HL-60/S4 treated with phorbol 12-myristate 13-acetate at 8.2 ng/mL for 4 days and 3 days (cell line): ENCODE results near the gene PWWP2B.
"Not testable (repeated sequence)": the region's sequence is repeated elsewhere in the genome, so short reads cannot be mapped to it uniquely, and the experiment has no call there.

Experiments used
- in situ Hi-C: fragments of 300-500 bp; cut with MboI; formaldehyde crosslinking; loops from 2 replicates; pipeline ENCODE4 v1.15.0; 2022; ENCODE audit warnings: low sequenced_read_pairs

PWWP2B gene

DNA sequence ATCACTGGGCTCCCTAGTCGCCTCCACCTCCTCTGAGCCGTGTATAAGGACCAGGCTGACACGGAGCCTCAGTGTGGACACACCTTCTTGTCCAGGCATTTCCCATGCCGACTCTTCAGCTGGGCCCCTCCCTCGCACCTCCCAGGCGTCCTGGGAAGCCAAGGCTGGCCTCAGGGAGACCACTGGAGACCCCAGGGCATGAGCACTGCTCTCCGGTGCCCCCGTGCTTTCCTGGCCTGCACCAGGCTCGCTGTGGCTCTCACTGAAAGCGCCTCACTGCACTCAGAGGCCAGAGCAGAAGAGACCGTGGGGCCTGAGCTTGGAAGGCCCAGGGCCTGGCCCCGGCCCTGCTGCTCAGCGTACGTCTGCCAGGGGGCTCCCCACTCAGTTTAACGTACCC lies 33.6 kb upstream of the PWWP2B start:
- in situ Hi-C loops, result no loop called here

DNA sequence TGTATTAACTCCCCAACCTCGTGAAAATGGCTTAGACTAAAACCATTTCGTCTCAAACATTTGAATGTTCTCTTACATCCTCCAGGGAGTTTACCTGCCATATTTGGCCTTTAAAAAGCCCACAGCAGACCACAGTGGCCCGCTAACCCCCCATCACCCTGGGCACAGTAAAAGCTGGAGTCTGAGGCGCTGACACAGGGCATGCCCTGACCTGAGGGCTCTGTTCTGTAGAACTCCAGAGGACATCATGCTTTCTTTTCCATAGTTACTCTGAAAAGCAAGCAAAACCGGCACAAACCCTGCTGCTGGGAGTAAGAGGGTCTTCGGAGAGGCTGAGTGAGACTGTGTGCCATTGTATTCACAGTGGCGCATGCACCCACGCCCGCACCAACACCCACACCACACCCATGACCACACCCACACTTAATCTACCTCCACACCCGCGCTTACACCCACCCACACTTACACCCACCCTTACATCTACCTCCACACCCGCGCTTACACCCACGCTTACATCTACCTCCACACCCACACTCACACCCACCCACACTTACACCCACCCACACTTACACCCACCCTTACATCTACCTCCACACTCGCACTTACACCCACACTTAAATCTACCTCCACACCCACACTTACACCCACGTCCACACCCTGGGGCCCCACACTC lies 32.9 kb upstream of the PWWP2B start:
- in situ Hi-C loops, result no loop called here

DNA sequence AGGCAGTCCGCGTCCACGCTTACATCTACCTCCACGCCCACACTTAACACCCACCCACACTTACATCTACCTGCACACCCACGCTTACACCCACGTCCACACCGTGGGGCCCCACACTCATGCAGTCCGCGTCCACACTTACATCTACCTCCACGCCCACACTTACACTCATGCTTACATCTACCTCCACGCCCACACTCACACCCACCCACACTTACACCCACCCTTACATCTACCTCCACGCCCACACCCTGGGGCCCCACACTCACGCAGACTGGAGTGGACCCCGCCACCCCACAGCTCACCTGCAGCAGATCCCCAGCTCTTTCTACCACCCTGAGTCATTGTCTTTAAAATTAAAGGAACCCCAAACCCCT lies 32.4 kb upstream of the PWWP2B start:
- in situ Hi-C loops, result no loop called here

DNA sequence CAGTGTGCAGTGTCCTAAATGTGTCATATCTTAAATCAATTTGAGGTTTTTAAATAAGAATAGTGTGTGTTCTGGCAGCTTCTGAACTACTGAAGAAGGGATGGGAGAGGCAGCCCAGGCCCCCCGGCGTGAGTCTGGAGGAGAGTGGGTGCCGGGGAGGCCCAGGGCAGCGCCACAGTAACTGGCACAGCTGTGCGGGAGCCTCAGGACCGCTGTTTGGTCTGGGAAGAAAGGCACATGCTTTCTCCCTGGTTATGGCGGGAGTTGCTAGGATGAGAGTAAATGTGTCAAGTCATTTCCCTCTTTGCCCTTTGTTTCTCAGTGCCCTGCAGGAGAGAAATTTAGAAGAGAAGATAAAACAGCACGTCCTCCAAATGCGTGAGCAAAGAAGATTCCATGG lies 31.9 kb upstream of the PWWP2B start:
- in situ Hi-C loops, result no loop called here

DNA sequence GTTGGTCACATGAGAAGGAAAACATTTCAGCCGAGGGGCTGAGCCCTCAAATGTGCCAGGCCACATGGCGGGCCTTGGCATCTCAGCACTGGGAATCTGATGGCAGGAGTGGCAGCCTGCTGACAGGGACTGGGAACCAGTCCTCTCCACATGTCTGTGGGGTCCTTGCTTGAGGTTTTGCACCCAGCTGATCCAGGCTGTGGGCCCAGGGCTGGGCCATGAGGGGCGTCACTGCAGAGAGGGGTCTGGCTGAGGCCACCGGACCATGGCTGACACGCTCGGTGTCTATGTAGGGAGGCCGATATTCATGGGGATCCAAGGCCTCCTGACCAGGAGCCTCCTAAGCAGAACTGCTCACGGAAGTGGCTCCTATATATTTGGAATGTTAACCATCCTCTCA lies 31.0 kb upstream of the PWWP2B start:
- in situ Hi-C loops, result no loop called here

DNA sequence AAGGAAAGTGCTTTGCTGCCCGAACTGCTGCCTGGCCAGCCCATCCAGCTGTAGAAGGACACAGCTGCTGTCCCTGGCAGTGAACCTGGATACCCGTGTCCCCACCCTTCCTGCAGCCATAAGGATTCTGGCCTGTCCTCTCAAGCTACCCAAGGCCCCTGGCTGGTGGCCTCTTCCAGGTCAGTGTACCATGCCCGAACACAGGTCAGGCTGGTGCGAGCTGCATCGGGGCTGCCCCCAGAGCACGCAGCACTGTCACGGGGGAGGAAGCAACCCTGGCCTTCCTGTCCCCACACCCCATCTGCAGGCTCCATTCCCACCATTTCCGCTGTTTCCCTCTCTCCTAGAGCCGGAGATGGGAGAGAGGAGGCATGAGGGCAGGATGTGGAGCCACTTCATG lies 30.5 kb upstream of the PWWP2B start:
- in situ Hi-C loops, result no loop called here

DNA sequence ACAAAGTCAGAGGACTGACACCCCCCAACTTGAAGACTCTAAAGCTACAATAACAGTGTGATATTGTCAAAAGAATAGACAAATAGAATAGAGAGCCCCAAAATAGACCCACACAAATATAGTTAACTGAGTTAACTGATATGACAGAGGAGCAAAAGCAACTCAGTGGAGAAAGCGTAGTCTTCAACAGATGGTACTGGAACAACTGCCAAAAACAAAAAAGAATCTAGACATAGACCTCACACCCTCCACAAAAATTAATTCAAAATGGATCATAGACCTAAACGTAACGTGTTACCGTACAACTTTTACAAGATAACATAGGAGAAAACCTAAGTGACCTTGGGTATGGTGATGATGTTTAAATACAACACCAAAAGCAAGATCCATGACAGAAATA lies 28.6 kb upstream of the PWWP2B start:
- in situ Hi-C loops, result no loop called here

DNA sequence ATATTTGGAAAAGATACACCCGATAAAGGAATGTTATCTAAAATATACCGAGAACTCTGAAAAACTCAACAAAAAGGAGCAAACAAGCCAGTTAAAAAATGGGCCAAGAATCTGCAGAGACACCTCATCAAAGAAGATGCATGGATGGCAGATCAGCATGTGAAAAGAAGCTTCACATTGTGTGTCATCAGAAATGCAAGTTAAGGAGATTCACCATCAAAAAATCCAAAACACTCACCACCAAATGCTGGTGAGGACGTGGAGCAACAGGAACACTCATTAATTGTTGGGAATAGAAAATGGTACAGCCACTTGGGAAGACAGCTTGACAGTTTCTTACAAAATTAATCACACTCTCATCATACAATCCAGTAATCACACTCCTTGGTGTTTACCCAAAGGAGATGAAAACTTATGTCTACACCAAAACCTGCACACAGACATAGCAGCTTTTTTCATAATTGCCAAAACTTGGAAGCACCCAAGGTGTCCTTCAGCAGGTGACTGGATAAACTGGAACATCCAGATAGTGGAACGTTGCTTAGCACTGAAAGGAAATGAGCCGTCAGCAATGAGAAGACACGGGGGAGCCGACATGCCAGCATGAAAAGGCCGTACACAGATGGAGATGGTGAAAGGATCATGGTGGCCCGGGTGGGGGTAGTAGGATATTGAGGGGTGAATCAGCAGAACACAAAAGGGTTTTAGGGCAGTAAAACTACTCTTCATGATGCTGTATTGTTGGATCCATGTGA lies 27.9 kb upstream of the PWWP2B start:
- in situ Hi-C loops, result no loop called here

DNA sequence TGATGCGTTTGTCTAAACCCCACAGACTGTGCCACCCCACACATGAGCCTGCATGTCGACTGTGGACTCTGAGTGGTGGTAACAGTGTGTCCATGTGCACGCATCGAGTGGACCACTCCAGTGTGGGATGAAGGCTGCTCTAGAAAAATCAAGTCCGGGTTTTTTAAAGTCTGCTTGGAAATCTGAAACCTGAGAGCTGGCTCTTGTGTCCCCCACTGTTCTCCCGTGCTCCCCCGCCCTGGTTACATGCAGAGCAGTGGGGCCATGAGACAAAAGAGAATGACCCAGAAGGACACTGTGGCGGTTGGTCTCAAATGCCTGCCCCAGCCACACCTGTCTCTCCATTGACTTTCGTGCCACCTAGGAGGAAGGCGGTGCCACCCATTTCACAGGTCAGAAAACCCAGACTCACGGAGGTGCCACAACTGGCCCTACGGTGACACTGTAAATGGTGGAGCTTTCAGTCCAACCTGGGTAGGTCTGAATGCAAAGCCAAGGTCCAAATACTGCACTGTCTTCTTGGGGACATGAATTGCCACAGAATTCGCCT lies 27.3 kb upstream of the PWWP2B start:
- in situ Hi-C loops, result no loop called here

DNA sequence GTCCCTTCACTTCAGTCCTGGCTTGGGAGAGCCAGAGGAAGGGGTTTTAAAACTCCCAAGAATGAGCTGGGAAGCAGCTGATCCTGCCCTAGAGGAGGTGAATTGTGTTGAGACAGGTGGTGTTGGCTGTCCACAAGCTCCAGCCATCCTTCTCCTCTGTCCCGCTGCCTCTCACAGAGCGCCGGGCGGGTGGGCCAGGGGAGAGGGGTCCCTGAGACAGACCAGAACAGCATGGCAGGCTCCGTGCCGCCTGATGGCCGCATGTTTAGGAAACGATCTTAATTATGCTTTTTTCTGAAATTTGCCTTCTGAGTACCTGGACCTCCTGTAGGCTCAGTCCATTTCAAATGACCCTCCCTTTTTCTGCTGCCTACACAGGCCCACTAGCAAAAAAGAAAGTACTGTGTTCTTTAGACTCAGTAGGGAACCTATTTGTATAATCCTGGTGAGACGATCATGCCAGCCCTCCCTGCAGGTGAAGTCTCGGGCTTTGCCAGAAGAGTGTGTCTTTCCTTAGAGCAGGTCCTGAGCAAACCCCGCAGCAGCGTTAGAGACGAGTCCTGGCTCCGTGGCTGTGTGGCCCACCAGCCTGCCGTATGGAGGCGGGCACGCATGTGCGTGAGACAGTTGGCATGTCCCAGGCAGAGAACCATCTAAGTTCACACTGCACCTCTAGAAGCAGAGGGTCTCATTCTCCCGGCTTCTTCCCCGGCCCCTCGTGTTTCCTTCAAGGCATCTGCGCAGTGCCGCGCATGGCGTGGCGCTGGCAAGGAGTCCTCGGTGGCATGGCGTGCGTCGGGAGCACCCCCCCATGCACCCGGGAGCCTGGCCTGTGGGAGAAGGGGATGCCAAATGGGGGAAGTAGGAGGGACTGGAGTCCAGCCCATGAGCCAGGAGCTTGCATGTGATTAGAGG lies 26.3 kb upstream of the PWWP2B start:
- in situ Hi-C loops, result no loop called here

DNA sequence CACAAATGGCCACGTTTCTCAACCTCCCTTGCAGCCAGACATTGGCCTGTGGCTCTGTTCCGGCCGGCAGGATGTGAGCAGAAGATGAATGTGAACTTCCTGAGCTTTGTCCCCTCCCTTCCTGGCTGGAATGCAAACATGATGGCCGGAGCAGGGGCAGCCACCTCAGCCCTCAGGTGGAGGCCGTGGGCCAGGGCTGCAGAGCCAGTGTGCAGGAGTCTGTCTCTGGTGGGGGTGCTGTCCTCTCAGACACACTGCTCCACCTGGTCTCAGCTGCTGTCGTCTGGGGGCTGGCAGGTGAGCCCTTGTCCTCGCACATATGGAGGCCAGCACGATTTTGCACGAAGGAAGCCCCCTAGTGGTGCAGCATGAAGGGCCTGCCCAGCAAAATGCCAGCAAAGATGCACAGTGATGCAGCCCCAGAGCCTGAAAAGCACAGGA lies 25.3 kb upstream of the PWWP2B start:
- in situ Hi-C loops, result no loop called here

DNA sequence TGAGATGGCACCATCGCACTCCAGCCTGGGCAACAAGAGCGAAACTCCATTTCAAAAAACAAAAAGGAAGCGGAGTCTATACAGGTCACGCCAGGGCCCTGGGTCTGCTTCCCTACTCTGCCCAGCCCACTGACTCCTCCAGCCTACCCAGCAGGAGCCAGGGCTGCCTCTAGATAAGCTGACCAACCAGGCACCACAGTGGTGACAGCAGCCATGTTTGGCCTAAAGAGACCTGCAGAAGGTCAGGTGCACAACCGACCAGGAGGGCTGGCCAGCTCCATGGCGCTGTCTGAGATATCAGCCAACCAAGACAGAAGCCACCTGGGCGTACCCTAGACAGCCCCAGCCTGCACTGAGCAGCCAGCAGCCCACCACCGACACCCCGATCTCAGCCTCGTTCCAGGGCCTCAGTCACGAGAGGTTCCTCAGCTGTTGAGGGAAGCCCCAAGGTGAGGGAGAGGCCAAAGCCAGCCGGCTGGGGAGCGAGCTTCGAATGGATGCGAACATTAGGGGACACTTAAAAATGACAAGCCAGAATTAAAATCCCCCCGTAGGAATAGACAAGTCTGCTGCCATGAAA lies 24.4 kb upstream of the PWWP2B start:
- in situ Hi-C loops, result no loop called here

DNA sequence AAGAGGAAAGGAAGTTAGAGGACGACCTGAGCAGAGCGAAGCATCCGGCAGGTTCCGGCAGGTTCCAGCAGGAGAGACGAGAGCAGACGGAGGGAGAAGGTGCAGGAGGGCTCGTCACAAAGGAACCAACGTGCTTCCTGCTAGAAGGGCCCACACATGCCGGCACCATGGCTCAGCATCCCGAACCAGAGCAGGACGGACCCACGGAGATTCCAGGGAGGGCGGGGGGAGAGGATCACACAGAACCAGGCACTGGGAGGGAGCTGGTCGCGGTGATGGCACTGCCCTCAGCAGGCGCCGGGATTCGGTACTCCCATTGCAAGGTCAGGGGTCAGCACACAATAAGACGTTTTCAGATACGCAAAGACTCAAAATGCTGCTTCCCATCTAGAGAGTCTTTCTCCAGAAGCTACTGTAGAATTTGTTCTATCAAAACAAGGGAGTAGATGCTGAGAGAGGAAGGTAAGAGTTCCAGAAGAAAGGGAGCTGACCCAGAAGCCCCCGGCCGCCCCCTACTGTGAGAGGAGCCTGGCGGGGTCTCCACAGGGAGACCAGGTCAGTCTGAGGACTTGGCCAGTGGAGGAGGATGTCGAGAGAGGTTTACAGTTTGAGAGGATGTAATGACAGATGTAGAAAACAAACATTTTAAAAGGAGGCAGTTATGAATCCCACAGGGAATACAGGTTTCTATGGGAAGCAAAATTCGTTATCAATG lies 23.6 kb upstream of the PWWP2B start:
- in situ Hi-C loops, result no loop called here

DNA sequence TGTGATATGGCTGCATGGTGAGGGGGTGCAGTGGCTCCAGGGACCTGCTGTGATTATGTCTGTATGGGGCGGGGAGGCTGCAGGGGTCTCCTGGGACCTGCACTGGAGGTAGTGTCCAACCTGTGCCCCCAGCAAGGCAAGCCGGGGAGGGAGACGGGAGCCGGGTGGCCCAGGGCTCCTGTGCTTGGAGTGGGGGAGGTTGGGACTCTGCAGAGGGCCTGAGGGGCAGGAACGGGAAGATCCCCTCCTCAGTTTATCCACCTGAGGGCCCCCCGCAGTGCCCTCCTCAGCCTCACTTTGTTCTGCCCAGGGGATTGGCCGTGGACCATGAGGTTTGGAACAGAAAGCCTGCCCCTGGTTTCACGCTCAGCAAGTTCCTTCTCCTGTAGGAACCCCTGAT lies 22.8 kb upstream of the PWWP2B start:
- in situ Hi-C loops, result no loop called here

DNA sequence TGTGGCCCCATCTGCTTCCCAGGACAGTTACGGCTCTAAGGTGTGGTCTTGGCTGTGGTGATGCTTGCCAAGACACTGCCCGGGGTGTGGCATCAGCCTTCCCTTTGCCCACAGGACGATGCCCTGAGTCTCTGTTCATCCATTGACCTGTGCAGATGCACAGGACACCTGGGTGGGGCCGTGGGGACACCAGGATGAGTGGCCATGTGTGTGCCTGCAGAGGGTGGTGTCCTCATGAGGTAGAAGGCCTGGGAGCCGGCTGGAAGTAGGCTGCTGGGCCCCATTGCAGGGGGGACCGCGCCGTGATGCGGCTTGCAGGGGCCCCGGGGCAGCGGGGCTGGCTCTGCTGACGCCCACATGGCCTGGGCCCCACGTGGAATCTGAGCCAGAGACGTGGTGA lies 22.4 kb upstream of the PWWP2B start:
- in situ Hi-C loops, result no loop called here

DNA sequence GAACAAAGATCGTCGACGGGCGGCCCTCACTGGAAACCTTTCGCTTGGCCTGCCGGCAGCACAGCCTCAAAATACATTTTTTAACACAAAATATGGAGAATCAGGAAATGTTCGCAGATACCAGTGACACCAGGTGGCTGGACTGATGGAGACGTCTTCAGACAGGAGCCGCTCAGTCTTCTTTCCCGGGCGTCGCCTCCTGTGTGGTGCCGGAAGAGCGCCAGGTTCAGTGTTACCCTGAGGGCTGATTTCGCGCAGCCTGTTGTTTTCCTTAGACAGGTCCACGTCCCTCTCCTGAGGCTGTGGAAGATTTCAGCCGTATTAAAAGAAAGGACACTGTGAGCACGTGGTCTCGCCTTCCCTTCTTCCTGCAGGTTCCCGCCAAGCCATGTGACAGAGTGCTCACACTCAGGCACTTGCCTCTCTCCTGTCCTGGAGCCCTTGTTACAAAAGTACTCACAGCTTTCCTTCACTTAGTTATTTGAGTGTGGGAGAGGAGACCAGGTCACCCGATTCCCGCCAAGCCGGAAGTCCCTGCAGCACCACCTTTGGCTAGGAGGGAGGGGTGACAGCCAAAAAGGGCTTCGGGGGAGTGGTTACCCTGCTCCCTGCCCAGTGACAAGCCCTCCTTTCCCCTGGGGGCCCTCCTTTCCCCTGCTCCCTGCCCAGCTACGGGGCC lies 21.7 kb upstream of the PWWP2B start:
- in situ Hi-C loops, result no loop called here

DNA sequence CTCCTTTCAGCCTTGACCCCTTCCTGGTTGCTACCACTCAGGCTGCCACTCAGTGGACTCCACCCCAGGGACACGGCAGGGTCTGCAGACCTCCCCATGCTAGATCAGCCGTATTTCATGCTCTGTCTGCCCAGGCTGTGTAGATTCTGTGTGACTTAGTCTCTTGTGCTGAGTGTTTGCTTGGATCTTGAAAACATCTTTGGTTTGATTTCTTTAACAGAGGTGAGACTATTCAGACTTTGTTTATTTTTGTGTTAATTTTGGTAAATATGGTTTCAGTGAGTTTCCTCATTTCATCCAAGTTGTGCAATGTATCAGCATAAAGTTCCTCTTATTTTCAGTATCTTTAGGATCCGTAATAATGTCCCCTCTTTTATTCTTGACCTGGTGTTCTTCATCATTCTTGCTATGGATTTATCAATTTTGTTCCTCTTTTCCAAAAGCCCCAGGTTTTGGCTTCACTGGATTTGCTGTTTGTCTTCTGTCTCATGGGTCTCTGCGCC lies 21.2 kb upstream of the PWWP2B start:
- in situ Hi-C loops, result no loop called here

DNA sequence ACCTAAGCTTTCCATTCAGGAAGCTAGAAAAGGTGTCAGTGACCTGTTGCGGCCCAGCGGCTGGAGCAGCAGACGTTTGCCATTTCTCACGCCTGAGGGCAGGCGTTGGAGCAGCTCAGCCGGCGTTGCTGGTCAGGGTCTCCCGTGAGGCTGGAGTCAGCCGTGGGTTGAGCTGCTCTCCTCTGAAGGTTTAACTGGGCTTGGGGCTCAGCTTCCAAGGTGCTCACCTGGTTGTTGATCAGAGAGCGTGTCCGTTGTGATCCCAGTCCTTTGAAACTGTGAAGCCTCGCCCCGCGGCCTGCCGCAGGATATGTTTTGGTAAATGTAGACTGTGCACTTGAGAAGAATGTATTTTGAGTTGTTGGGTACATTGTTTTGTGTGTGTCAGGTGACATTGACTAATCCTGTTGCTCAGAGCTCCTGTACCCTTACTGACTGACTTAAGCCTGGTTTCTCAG lies 20.6 kb upstream of the PWWP2B start:
- in situ Hi-C loops, result no loop called here

DNA sequence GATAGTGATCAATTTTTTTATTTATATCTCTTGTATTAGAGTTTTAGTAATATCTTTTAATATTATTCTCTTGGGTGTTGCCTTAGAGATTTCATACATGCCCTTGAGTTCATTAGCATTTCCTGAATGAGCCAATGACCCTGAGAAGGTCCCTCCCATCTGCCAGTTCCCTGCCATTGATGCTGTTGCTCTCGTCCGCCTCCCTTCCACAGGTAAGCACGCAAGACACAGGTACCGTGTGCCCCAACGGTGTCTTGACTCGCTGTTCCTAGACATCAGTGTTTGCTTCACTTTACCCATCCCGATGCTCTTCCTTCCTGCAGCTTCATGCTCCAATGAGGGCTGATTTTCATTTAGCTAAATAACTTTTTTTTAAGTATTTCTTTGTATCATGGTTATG lies 19.7 kb upstream of the PWWP2B start:
- in situ Hi-C loops, result no loop called here

DNA sequence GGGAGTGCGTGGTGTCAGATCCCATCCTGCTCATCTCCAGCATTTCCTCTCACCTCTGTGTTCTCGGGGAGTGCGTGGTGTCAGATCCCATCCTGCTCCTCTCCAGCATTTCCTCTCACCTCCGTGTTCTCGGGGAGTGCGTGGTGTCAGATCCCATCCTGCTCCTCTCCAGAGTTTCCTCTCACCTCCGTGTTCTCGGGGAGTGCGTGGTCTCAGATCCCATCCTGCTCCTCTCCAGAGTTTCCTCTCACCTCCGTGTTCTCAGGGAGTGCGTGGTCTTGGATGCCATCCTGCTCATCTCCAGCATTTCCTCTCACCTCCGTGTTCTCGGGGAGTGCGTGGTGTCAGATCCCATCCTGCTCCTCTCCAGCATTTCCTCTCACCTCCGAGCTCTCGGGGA lies 18.0 kb upstream of the PWWP2B start:
- in situ Hi-C loops, result not testable (repeated sequence)
